Measurements from ENCODE around the gene SIL1. TPM values are rescaled to one million over a fixed set of nuclear protein-coding genes. Genes with fewer than 3 reads are reported as not detected.

The SIL1 gene
- total RNA-seq, 4 donors from 2014 or later = 41.4 to 63.1 (median 52.8) TPM

DNA sequence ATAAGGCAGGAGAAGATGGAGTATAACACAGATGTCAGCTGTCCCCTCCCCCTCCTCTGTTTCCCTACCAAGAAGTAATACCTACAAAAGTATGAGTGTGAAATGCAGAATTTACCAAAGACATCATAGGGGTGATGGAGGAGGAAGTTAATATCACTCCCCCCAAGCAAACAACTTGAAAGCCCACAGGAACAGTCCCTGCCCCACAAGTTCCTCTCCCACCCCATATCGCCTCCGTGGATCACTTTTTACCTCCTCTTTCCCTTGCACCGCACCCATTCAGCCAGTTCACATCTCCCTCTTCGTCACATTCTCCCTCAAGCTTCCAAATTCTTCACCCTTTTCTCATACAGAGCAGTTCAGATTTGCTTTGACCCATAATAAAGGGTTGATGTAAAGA lies 7.0 kb upstream of the SIL1 start:
- Histone ChIP-seq H3K4me1 (no peaks in the 10 kb centered on the region), H3K36me3 (no peaks in the 10 kb centered on the region), H3K27ac (no peak overlapping the region), H3K4me3 (no peak overlapping the region), H3K27me3 (no peaks in the 10 kb centered on the region), H3K9me3 (no peaks in the 10 kb centered on the region)
- WGBS, 2 donors = 81 to 87% methylated on average over 4 of the region's 4 CpGs
- DNase-seq (ENCODE audit: low spot score in 2 of 2) = no peak
- TF ChIP-seq, protein P1, sequence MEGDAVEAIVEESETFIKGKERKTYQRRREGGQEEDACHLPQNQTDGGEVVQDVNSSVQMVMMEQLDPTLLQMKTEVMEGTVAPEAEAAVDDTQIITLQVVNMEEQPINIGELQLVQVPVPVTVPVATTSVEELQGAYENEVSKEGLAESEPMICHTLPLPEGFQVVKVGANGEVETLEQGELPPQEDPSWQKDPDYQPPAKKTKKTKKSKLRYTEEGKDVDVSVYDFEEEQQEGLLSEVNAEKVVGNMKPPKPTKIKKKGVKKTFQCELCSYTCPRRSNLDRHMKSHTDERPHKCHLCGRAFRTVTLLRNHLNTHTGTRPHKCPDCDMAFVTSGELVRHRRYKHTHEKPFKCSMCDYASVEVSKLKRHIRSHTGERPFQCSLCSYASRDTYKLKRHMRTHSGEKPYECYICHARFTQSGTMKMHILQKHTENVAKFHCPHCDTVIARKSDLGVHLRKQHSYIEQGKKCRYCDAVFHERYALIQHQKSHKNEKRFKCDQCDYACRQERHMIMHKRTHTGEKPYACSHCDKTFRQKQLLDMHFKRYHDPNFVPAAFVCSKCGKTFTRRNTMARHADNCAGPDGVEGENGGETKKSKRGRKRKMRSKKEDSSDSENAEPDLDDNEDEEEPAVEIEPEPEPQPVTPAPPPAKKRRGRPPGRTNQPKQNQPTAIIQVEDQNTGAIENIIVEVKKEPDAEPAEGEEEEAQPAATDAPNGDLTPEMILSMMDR (IDR thresholded peaks at IDR 0.05) = no peak
- TF ChIP-seq EP300 (IDR thresholded peaks at IDR 0.05) (no peak), POLR2A (IDR thresholded peaks at IDR 0.05) (no peak)

DNA sequence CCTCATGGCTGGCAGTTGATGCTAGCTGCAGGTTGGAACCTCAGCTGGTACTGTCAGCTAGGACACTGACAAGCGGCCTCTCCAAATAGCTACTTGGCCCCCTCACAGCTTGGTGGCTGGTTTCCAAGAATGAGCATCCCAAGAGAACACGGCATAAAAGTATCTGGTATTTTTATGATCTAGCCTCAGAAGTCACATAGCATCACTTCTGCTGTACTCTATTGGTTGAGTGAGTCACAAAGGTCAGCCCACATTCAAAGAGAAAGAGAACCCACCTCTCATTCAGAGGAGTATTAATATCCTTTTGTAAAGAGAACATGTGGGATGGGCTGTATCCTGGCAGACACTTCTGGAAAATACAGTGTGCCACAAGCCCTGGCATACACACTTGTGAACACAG lies 6.0 kb upstream of the SIL1 start:
- no peak overlapping the region for H3K27ac ChIP-seq
- no peaks in the 10 kb centered on the region for H3K36me3 ChIP-seq
- no peaks in the 10 kb centered on the region for H3K27me3 ChIP-seq
- 35 to 47% methylated on average over 2 of the region's 2 CpGs for WGBS, 2 donors
- DNase-seq (ENCODE audit: low spot score in 2 of 2) = no peak
- no peak for TF ChIP-seq POLR2A (IDR thresholded peaks at IDR 0.05)
- TF ChIP-seq, protein P1 (IDR thresholded peaks at IDR 0.05) = no peak
- no peak for TF ChIP-seq EP300 (IDR thresholded peaks at IDR 0.05)
- no peaks in the 10 kb centered on the region for H3K4me1 ChIP-seq
- no peaks in the 10 kb centered on the region for H3K9me3 ChIP-seq
- no peak overlapping the region for H3K4me3 ChIP-seq

DNA sequence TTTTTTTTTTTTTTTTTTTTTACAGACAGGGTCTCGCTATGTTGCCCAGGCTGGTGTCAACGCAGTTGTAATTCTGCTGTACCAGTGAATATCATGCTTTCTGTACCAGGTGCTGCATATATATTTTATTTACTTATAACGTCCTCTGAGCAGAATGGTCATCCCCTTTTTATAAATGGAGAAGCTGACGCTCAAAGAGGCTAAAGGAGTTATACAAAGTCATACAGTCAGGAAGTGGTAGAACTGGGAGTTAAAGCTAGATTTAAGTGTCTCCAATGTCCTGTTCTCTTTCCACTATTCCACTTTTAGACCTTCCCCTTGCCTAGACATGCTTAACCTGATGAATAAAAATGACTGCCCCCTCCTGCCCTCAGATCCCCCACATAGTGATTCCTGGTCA lies 1.2 kb upstream of the SIL1 start:
- H3K4me1 ChIP-seq = peaks cover 0 to 19% (median 0%) of the 10 kb centered on the region in 4 donors
- H3K9me3 ChIP-seq = no peaks in the 10 kb centered on the region
- no peak for TF ChIP-seq EP300 (IDR thresholded peaks at IDR 0.05)
- TF ChIP-seq, protein P1 (IDR thresholded peaks at IDR 0.05) = no peak
- TF ChIP-seq POLR2A (IDR thresholded peaks at IDR 0.05) = no peak
- no peak overlapping the region for H3K4me3 ChIP-seq
- no peak for DNase-seq (ENCODE audit: low spot score in 2 of 2)
- WGBS, 2 donors = 88 to 93% methylated on average over 4 of the region's 4 CpGs
- no peak overlapping the region for H3K27ac ChIP-seq
- no peaks in the 10 kb centered on the region for H3K27me3 ChIP-seq
- H3K36me3 ChIP-seq = no peaks in the 10 kb centered on the region

DNA sequence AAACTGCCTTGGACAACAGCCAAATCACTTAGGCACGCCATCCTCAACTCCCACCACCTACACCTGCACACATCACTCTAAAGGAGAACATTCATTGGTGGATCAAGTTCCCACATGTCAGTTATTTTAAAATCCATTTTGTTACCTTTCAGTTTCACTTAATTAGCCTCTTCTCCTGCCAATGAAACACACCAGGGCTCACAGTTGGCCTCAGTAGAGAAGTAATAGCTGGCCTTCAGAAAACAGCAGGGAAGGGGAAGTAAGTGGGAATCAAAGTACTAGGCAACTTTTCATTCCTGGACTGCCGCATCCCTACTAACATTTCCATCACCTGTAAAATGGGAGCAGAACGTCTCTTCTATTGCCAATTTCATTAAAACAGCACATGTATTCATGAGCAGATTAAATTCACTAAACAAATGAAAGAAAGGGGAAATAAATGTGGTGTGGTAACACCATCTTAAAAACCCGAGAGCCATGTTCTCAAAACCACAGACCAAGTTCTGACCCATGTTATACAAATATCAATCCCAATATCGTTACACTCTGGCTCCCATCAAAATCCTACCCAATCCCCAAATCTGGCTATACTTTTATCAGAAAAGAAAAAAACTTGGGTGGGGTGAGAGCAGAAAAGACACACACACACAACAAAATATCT lies 1.7 kb downstream of the SIL1 start:
- TF ChIP-seq POLR2A (IDR thresholded peaks at IDR 0.05) = no peak
- TF ChIP-seq, protein P1 (IDR thresholded peaks at IDR 0.05) = no peak
- TF ChIP-seq EP300 (IDR thresholded peaks at IDR 0.05) = no peak
- 73 to 79% methylated on average over 5 of the region's 5 CpGs for WGBS, 2 donors
- Histone ChIP-seq H3K27me3 (no peaks in the 10 kb centered on the region), H3K4me3 (no peak overlapping the region), H3K27ac (peak overlapping the region in 2 of 4 donors; percentile 10 to 71), H3K9me3 (no peaks in the 10 kb centered on the region), H3K4me1 (peaks cover 0 to 19% (median 0%) of the 10 kb centered on the region in 4 donors), H3K36me3 (peaks cover 0 to 6% (median 0%) of the 10 kb centered on the region in 3 donors)
- no peak for DNase-seq (ENCODE audit: low spot score in 2 of 2)

DNA sequence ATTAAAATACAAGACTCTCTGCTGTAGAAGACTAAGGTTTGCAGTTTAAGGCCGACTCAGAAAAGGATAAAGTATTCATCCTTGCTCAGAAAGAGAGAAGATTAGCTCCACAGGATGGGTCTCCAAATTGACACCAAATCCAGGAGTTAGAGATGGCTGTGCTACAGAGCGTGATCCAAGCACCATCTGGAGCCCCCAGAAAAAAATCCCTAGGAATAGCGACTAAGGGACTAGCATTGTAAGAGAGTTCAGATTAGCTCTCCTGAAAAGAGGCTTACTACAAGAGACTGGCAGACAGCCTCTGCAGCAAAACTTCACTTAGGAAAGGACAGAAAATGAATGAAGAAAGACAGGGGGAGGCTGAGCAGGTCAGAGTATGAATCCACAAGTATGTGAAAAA lies 3.7 kb downstream of the SIL1 start:
- no peak for DNase-seq (ENCODE audit: low spot score in 2 of 2)
- WGBS, 2 donors = 92% methylated on average over 3 of the region's 3 CpGs
- no peaks in the 10 kb centered on the region for H3K9me3 ChIP-seq

More for the DNA sequence above, 3.7 kb downstream of the SIL1 start:
- TF ChIP-seq POLR2A (IDR thresholded peaks at IDR 0.05) (no peak), EP300 (IDR thresholded peaks at IDR 0.05) (no peak)
- TF ChIP-seq, protein P1 (IDR thresholded peaks at IDR 0.05) = no peak
- peaks cover 0 to 29% (median 3%) of the 10 kb centered on the region in 4 donors for H3K4me1 ChIP-seq
- no peaks in the 10 kb centered on the region for H3K27me3 ChIP-seq
- peaks cover 0 to 6% (median 0%) of the 10 kb centered on the region in 3 donors for H3K36me3 ChIP-seq
- no peak overlapping the region for H3K4me3 ChIP-seq
- no peak overlapping the region for H3K27ac ChIP-seq
